Glomerular endothelial cell (primary cell): Measurements from ENCODE around the gene SEMA6A. TPM values are rescaled to one million over a fixed set of nuclear protein-coding genes. Genes with fewer than 3 reads are reported as not detected.
"Not testable (repeated sequence)": the region's sequence is repeated elsewhere in the genome, so short reads cannot be mapped to it uniquely, and the experiment has no call there.

ENCODE experiments used
- DNase-seq: peaks from one replicate; pipeline ENCODE4 v3.0.0-alpha.2; 2011; ENCODE audit warnings: low read depth, low spot score; ENCODE audit errors: extremely low read depth
- total RNA-seq: library from RNA; depleted of rRNA; stranded (reverse); fragments of >200 nt; gene quantifications from 2 replicates; pipeline ENCODE4 v1.2.3, GENCODE V29; 2015

Gene SEMA6A
- total RNA-seq, 1 donor from 2014 or later: 9.3 TPM

GRCh38 chr5:116554764-116555163 is 19.9 kb downstream of the SEMA6A start:
- no peak for DNase-seq

DNA sequence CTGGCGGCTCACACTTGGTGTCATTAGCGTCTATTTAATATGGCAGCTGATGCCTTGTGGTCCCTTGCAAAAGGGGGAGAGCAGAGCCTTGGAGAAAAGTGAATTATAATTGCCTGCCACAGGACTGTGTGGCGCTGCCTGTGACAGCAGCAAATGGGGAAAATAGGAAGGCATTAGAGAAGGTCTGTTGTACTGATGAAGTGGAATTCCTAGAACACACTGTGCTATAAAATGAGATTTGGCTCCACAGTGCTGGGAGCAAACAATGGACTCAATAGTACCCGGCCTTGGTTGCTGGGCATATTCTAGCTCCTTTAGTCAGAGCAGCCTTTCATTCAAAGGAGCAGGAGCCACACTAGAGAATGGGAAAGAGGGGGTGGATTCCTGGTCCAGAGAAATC is 21.3 kb downstream of the SEMA6A start:
- no peak for DNase-seq

DNA sequence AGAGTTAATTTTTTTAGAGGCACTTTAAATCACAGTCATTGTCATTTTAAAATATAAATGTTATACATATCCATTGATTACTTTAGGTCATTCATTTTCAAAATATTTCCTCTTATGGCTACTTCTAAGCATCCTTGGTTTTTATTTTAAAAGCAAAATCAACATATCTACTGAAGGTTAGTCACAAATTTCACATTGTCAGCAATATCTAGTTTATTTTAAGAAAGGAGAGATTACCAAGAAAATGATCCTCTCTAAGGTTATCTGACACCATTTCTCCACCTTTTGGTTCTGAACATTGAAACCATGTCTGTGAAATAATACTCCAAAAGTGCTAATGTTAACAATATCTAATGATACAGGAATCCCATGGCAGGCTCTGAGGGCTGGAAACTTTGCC is 24.5 kb downstream of the SEMA6A start:
- no peak for DNase-seq

DNA sequence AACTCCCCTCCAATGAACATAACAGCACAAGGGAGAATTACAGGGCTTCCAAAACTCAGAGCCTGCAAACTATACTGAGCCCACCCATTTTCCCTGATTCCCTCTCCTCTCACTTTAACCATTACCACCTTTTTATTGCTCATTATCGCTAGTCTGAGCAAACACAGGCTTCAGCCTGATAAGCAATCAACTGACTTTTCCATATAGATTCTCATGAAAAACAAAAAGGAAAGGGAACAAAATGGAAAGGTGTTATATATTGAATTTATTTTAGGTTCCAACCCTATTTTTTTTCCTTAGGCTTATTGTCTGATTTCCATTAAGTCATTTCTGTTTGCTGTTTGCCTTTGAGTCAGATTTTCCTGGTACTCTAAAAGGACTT is 27.9 kb downstream of the SEMA6A start:
- DNase-seq: no peak

GRCh38 chr5:116546033-116546742 is 28.4 kb downstream of the SEMA6A start:
- DNase-seq: no peak

DNA sequence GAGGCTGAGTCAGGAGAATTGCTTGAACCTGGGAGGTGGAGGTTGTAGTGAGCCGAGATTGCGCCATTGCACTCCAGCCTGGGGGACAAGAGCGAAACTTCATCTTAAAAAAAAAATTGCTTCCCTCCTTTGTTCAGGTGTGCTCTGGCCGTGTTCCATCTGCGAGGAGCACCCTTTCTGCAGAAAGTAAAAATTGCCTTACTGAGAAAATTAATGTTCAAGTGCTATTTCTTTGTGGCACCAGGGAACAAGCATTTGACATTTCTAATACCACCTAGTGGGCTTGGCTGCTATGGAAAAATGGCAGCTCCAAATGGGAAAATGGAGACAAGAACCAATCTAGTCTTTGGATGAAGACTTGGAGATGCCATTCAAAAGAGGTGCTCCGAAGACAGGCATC is 29.2 kb downstream of the SEMA6A start:
- DNase-seq: not testable (repeated sequence)

- no peak for DNase-seq
Measured at GRCh38 chr5:116544531-116545241, 29.9 kb downstream of the SEMA6A start.

DNA sequence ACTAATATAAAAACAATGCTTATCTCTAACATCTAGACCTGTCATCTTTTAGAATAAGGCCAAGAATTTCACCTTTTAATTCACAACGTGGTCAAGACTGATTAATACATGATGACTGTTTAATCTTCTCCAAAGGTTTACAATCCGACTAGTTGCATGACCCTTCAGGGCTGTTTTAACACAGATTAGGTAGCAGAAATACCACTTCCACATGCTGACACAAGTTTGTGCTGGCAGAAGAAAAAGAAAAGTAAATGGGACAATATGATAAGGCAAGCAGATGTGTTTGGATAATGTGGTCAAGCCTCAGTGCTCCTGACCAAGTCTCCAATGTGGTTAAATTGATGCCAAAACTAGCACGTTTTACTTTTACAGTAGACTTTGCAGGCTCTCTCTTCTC is 31.1 kb downstream of the SEMA6A start:
- no peak for DNase-seq

DNA sequence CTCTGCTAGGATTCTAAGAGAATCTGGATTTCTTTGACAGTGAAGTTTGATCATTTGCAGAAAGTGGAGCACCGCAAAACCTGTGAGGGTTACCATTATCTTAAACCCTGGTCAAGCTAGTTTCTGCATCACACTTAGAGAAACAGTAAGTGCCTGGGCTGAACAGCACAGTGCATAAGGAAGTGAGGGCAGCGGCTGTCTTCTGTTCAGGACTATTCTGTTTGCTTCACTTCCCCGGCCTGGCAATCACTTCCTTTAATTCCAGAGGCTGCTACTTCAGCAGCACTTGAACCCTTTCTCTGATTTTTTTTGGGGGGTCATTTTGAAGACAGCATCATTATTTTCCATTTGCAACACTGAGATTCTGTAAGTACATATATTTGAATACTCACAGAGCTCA is 32.0 kb downstream of the SEMA6A start:
- DNase-seq: no peak

GRCh38 chr5:116539222-116539621 is 35.4 kb downstream of the SEMA6A start:
- no peak for DNase-seq

- no peak for DNase-seq
Measured at GRCh38 chr5:116536316-116537083, 38.1 kb downstream of the SEMA6A start.

DNA sequence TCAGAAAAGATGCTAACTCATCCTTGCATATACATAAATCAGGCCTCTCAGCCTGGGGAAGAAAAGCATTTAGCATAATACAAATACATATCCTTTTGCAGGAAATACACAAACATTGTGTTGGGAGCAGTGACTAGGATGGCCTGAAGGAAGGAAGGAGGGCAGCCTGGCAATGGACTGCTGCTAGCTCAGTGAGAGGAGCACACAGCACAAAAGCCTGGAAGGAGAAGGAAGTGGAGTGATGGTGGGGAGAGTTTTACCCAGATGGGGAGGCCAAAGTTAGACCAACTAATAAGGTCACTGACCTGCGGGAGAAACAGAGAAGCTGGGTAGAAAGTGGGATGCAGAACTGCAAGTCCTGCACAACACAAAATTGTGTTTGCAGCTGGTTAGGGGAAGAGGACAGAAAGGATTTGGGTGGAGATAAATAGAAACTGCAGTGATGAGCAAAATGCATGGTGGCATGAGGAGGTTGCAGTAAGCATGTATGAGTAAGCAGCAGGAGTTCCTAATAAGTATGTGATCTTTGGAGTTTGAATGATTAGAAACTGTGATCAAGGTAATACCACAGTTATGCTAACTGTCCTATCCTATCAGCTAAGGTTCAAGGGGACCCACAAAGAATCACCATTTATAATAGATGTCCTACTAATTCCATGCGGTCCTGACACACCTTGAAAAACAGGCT is 39.5 kb downstream of the SEMA6A start:
- no peak for DNase-seq

DNA sequence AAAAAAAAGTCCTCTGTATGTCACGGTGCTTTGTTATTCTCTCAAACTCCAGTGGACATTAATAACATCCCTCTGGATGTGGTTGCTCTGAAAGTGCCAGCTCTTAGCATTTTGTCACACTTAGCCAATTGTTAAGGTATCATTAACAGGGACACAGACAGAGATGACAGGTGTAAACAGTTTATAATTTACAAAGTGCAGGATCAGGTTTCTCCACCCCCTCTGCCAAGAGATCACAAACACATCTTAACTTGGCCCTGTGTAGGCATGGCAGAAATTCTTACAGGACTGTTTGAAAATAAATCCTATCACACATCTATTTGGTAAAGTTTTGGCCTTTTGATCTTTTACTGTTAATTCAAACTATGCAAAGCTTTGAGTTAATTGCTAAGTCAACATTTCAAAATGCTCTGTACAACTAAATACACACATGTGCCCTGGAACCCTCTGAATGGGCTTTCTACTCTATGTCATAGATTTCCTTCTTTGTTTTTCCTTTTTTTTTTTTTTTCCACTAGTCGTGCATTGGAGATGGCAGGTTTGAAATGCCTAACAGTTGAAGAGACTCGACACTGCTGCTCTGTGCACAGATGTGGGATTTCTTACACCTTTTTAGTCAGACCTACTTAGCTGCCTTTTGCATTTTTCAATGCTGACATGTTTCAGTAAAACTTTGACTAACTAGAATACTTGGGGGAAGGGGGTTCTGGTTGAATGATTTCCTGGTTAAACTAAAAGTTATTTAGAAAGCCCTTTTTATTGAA is 41.7 kb downstream of the SEMA6A start:
- DNase-seq: no peak

DNA sequence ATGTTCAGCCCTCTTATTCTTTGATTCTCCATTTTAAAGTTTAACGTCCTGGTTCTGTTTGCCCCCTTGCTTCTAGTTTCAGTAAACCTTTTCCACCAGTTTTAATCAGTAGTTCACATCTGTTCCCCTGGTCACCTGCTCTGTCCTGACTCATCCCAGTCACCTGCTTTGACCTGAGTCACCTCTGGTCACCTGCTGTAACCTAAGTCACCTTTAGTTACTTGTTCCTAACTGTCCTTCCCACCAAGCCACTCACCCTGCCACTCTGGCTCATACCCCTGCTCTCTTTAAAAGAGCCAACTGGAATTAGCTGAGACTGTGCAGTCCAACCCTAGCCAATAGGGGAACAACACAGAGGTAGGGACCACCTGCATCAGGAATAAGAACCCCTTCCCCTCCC is 43.0 kb downstream of the SEMA6A start:
- no peak for DNase-seq

DNA sequence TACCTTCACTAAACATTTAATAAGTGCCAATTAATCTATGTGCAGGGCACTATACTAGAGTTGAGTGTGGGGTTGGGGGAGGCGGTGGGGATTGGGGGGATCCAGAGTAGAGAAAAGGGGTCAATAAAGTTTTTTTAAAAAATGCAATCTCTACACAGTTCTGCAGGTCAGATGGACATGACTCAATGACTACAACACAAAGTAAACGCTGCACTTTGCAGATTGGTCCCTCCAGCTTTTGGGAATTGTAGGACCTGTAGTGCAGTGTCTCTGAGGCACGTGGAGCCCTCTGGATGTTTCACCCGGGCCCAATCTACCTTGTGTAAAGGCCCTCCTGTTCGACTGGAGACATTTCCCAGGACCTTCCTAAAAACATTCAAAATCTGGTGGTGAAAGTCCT is 43.5 kb downstream of the SEMA6A start:
- no peak for DNase-seq

- DNase-seq: no peak
Measured at GRCh38 chr5:116530276-116530675, 44.3 kb downstream of the SEMA6A start.

GRCh38 chr5:116529615-116530014 is 45.0 kb downstream of the SEMA6A start:
- no peak for DNase-seq

- DNase-seq: no peak
Measured at GRCh38 chr5:116528519-116529234, 45.9 kb downstream of the SEMA6A start.

GRCh38 chr5:116527582-116527981 is 47.0 kb downstream of the SEMA6A start:
- DNase-seq: no peak

DNA sequence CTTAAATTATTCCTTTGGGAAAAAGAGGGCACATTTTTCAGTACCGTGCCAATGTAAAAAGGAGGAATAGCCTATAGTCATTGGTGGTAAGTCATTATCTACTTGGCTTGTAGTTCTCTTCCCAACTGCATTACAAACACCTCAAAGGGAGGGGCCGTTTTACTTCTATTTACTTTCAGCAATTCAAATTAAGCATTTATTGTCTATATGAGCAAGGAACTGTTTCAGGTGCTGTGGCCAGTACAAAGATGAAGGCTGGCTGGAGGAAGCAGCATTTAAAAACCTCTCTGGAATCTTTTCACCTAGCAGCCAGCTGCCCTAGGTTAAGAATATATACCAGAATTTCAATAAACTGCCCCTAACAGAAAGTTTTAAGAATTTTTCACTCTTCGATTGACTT is 48.9 kb downstream of the SEMA6A start:
- DNase-seq: no peak
